ENCODE data around the gene TMEM145.
A peak's percentile ranks its signal among the peaks of the same experiment; 100 is the strongest.
"Not testable (repeated sequence)": the region's sequence is repeated elsewhere in the genome, so short reads cannot be mapped to it uniquely, and the experiment has no call there.

Gene TMEM145

DNA sequence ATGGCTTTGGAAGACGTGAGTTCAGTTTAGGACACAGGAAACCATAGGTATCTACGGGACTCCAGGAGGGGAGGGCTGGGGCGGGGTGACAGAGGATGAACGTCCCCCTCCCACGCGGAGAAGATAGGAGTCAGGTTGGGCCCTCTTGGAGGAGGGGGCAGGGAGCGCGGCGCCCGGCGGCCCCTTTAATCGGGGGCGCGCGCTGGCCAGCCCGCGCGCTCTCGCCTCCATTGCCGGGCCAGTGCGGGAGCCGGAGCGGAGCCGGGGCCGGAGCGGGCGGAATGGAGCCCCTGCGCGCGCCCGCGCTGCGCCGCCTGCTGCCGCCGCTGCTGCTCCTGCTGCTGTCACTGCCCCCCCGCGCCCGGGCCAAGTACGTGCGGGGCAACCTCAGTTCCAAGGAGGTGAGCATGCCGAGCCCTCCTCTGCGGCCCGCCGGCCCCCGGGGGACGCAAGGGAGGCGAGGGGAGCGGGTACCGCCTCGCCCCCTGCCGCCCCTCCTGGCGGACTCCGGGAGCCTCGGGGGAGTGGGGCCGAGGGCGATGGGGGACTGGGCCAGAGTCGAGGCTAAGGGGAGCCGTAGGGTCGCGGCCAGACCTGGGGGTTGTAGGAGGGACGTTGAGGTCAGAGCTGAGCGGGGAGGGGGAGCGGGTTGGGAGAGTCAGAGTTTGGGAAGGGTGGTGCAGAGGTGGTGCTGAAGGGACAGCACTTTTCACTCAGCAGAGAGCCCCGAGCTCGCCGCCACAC lies at the start of gene TMEM145:
Gene TMEM145, plus strand, starts transcription at position 214 of the 744 bp plus-strand sequence. Its CDS starts 68 bp downstream, at position 282.
- Histone ChIP-seq H3K27ac (ENCODE audit: low read length) (no peak within 1 kb of the TSS), H4K20me1 (ENCODE audit: insufficient read depth, low read length) (no peaks in the 10 kb centered on the region), H3K36me3 (replicated peaks; ENCODE audit: low read depth, low read length) (no peaks in the 10 kb centered on the region), H2AFZ (ENCODE audit: low read depth, low read length) (peak within 1 kb of the TSS; percentile 82), H3K4me3 (ENCODE audit: low read length) (peak within 1 kb of the TSS; percentile 86), H3K9me3 (ENCODE audit: insufficient read depth, low read length) (no peaks in the 10 kb centered on the region), H3K4me2 (ENCODE audit: low read length) (peak within 1 kb of the TSS; percentile 78), H3K9ac (ENCODE audit: low read length) (peak within 1 kb of the TSS; percentile 57), H3K79me2 (ENCODE audit: low read length) (no peaks in the 10 kb centered on the region), H3K27me3 (ENCODE audit: low read depth, low read length) (no peaks in the 10 kb centered on the region), H3K4me1 (ENCODE audit: low read length) (peaks cover 25% of the 10 kb centered on the region)
- TF ChIP-seq CTCF (IDR thresholded peaks at IDR 0.05; ENCODE audit: low read depth, low read length) (peak; percentile 28; the same call in 1 of the 2 replicates), EZH2phosphoT487 (IDR thresholded peaks at IDR 0.05; ENCODE audit: low read depth) (no peak)

- Histone ChIP-seq H3K4me1 (ENCODE audit: low read length) (peaks cover 21% of the 10 kb centered on the region), H3K79me2 (ENCODE audit: low read length) (peaks cover 17% of the 10 kb centered on the region)
- H3K36me3 ChIP-seq (replicated peaks; ENCODE audit: low read depth, low read length); H3K9ac ChIP-seq (ENCODE audit: low read length); H3K27me3 ChIP-seq (ENCODE audit: low read depth, low read length); H4K20me1 ChIP-seq (ENCODE audit: insufficient read depth, low read length); H3K9me3 ChIP-seq (ENCODE audit: insufficient read depth, low read length); H3K4me3 ChIP-seq (ENCODE audit: low read length); H3K4me2 ChIP-seq (ENCODE audit: low read length); H2AFZ ChIP-seq (ENCODE audit: low read depth, low read length); H3K27ac ChIP-seq (ENCODE audit: low read length): not testable (repeated sequence)
Measured at GRCh38 chr19:42266105-42266504, 47.0 kb upstream of the TMEM145 start.

GRCh38 chr19:42266928-42267603 lies 46.0 kb upstream of the TMEM145 start:
- not testable (repeated sequence) for H4K20me1 ChIP-seq (ENCODE audit: insufficient read depth, low read length); H3K27ac ChIP-seq (ENCODE audit: low read length); H3K9me3 ChIP-seq (ENCODE audit: insufficient read depth, low read length); H3K36me3 ChIP-seq (replicated peaks; ENCODE audit: low read depth, low read length); H3K27me3 ChIP-seq (ENCODE audit: low read depth, low read length)
- H3K4me3 ChIP-seq (ENCODE audit: low read length), result peak overlapping the region; percentile 81
- peaks cover 25% of the 10 kb centered on the region for H3K4me1 ChIP-seq (ENCODE audit: low read length)
- H3K4me2 ChIP-seq (ENCODE audit: low read length), result peak overlapping the region; percentile 94
- H3K9ac ChIP-seq (ENCODE audit: low read length), result peak overlapping the region; percentile 87
- H3K79me2 ChIP-seq (ENCODE audit: low read length), result peaks cover 25% of the 10 kb centered on the region
- H2AFZ ChIP-seq (ENCODE audit: low read depth, low read length), result peak overlapping the region; percentile 90; the same call in 1 of the 2 replicates

- Histone ChIP-seq H3K79me2 (ENCODE audit: low read length) (peaks cover 25% of the 10 kb centered on the region), H3K27ac (ENCODE audit: low read length) (peak overlapping the region; percentile 33), H3K4me2 (ENCODE audit: low read length) (peak overlapping the region; percentile 94), H3K27me3 (ENCODE audit: low read depth, low read length) (no peaks in the 10 kb centered on the region), H2AFZ (ENCODE audit: low read depth, low read length) (peak overlapping the region; percentile 90), H3K9ac (ENCODE audit: low read length) (peak overlapping the region; percentile 87), H3K4me3 (ENCODE audit: low read length) (peak overlapping the region; percentile 81), H3K36me3 (replicated peaks; ENCODE audit: low read depth, low read length) (no peaks in the 10 kb centered on the region), H4K20me1 (ENCODE audit: insufficient read depth, low read length) (no peaks in the 10 kb centered on the region), H3K4me1 (ENCODE audit: low read length) (peaks cover 22% of the 10 kb centered on the region), H3K9me3 (ENCODE audit: insufficient read depth, low read length) (no peaks in the 10 kb centered on the region)
- TF ChIP-seq EZH2phosphoT487 (IDR thresholded peaks at IDR 0.05; ENCODE audit: low read depth) (no peak), CTCF (IDR thresholded peaks at IDR 0.05; ENCODE audit: low read depth, low read length) (no peak)
Measured at GRCh38 chr19:42267644-42268141, 45.4 kb upstream of the TMEM145 start.

Measured in OCI-LY3 (cell line).